OCI-M2 (cell line): ENCODE data around the gene PACSIN2.

Source experiments
- DNase-seq: peaks from one replicate; lab custom pipeline; 2025; ENCODE audit not compliant: unreplicated experiment; lab: John Stamatoyannopoulos, UW

The PACSIN2 gene

DNA sequence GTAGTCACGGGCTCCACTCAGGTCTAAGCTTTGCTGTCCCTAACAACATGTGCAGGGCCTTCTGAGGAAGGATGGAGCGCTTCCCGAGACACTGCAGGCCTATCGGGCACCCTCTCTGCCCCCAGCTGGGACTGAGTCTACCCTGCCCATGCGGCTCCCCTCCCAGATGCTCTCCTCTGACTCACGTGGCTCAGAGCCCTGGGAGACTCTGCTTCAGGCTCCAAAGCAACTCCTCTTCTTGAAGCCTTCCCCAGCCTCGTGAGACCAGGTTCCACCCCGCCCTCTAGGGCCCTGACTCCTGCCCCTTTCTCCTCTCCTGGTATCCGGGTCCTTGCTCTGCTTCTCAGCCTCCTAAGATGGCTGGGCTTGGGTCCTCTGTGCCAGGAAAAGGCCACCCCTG is 129.5 kb downstream of the PACSIN2 start:
- DNase-seq, result no peak

DNA sequence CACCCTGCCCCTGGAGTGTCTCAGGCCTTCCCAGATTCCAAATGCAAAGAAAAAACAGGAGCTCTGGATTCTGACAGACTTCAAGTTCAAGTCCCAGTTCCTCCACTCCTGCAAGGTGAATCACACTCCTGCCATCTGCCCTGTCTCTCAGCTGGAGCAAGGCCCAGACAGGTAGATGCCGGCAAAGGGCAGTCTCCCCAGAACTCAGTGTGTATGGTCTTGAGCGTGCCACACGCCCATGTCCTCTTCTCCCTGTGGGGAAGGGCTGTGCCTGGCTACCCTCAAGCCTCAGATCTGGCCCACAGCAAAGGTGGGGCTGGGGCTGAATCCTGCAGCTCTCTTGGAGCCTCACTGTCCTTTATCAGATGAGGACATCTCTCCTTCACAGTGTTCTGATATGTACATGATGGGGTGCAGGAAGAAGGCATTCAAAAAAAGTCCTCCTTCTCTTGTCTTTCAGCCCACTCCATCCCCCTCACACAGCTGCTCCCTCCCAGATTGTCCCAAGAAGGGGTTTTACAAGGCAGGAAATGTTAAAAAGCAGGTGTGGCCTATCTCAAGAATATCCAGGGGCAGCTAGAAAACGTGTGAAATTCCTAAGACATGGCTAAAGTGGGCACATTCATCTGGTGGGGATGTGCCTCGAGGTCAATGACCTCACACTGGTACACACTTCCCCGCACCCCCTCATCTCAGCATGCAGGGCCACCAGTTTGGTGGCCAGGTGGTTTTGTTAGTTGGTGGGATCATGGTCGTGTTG is 130.2 kb downstream of the PACSIN2 start:
- no peak for DNase-seq

DNA sequence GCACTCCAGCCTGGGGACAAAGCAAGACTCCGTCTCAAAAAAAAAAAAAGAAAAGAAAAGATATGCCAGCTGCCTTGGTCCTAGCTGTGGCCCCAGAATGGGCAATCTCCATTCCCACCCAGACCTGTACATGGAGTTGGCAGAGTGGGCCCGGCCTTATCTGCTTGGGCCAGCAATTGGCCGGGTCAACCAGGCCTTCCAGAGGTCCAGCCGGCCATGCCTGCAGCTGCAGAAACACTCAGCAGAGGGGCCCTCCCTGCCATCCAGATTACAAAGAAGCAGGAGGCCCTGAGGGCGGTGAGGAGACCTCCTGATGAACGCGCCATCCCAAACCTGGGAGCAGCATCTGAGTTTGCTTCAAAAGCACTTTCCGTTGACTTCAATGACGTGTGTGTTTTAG is 131.0 kb downstream of the PACSIN2 start:
- no peak for DNase-seq

DNA sequence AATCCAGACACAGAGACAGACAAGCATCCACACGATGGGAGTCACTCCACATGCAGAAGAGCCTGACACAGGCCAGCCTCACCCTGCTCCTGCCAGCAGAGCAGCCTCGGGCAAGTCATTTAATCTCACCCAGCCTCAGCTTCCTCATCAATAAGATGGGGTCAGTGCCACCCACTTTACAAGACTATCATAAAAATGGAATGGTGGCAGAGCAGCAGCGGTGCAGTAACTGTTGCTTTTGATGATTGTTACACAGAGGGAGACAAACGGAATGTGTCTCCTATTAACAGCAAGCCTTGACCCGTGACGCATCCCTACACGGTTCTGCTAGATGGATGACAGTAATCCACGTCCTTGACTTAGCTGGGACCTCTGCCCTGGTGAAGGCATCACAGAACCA is 131.8 kb downstream of the PACSIN2 start:
- no peak for DNase-seq

DNA sequence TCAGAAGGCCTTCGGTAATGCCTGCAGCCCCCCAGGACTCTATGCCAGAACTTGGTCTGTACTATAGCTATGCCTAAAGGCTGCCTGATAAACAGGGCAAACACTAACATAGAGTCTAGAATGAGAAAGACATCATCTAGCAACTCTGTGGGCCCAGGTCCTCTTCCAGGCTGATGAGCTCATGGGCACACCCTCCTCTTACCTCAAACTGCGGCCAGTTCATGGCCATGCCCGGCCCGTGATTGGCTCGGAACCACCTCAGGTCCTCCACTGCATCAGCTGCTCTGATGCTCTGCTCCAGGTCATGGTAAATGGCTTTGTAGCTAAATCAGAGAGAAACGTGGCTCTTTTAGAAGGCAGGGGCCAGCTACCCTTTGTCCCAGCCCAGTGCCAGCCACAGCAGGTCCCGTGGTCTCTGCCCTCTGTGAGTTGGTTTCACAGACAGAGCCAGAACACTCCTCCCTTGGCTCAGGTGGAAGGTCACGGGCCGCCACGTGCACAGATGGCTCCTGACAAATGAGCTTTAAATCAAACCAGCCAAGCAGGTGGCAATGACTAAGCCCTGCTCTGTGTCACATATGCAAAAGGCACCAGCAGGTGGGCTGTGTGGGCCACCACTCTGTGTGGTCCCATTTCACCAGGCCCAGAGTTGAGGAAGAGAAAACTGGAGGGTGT is 132.8 kb downstream of the PACSIN2 start:
- DNase-seq, result no peak

DNA sequence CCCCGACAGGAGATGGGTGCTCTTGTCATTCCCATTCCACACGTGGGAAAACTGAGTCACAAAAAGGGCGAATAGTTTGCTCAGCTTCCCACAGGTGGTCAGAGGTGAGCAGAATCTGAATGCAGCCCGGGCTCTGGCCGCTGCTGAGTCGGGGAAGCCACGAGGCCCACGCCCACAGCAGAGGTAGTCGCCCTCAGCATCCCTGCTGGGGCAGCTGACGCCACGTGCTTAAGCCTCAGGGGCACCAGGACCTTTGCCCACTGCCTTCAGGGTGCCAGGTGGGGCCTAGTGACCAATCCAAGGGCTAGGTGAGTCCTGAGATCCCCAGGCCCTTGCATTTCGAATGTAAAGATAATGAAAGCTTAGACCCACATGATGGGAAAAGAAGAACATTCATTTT is 133.7 kb downstream of the PACSIN2 start:
- DNase-seq, result no peak

DNA sequence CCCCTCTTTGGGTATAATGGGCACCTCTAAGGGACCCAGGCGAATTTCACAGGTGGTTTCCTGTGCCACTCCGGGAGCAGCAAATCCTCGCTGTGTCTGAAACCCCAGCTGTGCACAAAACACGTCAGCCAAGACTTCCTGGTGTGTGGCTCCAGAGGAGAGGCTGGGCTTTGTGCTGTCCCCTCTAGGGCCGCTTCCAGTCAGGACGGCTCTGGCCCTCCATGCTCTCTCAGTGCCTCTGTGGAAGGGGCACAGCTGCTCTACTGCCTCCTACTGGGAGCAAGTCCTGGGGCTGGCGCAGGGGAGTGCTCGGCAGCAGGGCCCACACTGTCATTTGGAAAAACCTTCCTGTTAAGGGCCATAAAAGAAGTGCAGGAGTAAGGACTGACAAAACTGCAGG is 134.1 kb downstream of the PACSIN2 start:
- DNase-seq, result no peak

DNA sequence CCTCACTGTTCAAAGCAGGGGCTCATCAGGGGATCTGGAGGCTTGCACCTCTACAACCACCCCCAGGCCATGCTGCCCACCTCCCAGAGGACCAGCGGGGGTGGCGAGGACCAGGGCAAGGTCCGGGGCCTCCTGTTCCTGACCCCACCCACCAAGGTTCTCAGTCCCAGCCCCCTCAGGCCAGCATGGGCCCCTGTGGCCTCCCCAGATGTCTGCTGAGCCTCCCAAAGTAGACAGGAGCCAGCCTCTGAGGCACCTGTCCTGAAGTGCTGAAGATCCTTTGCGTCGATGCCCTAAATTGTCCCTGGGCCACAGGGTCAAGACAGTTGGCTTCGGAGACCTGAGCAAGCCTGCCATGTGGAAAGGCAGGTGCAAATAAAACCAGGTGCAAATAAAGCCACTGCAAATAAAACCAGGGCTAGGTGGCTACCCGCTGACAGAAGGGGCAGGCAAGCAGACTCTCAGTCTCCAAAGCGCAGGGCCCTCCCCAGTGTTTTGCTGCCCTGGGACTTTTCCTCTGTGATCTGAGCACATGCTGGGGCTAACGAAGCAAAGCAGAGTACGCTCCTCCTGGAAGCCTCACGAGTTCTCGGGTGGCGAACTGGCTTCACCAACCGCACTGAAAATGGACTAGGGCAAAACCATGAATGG is 135.5 kb downstream of the PACSIN2 start:
- no peak for DNase-seq

DNA sequence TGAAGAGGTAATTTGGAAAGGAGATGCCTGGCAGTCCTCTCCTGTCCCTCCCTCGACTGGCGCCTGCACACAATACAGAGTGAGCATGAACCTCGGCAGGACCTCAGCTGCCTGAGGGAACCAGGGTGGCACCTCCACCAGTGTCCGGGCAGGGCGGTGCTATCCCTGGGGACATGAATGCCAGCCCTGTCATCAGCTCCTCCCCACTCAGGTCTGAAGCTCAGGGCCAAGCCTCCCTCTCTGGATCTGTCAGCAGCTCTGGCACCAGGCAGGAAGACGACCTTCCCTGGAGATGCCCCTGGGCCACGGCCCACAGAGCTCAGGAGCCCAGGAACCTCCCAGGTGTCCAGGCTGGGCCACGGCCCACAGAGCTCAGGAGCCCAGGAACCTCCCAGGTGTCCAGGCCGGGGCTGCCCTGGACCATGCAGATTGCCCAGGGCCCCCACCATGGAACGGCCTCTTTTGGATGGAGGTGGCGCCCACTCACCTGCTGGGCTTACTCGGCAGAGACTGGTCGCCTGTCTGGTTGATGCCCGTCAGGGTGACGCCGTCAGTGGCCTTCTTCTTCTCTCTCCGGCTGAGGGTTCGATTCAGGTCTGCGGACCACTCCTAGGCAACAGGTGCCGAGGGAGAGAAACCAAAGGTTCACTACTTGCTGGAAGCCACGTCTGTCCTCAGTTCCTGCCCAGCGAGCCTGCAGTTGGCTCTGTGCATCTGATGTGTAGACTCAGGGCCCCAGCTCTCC is 136.2 kb downstream of the PACSIN2 start:
- DNase-seq, result no peak

DNA sequence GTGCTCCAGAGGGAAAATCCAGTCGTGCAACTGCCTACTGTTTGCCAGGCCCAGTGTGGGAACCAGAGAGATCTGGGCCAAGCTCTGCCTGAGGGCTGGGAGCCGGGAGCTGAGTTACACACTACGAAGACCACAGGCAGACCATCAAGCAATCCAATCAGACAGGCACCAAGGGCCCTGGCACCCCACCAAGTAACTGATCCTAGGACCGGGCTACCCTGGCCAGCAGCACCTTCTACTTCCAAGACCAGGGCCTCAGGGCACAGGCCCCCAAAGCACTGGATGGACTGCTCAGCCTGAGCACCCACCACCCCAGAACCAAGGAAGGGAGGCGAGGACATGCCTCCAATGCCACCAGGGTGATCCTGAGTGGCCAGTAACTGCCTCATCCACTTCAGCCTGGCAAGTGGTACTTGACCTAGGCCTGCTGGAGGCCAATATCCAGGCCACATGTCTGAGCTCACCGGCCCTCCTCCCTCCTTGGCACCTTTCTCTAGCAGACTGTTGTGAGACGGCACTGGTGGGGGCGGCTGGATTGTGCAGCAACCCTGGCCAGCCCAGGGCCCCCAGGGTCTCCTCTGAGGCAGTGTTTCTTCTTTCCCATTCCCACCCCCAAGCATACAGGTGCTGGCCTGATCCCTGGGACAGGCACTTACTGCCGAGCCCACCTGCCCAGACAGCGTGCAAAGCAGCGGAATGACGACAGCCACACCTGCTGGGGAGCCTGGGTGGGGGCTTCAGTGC is 137.2 kb downstream of the PACSIN2 start:
- DNase-seq, result no peak

DNA sequence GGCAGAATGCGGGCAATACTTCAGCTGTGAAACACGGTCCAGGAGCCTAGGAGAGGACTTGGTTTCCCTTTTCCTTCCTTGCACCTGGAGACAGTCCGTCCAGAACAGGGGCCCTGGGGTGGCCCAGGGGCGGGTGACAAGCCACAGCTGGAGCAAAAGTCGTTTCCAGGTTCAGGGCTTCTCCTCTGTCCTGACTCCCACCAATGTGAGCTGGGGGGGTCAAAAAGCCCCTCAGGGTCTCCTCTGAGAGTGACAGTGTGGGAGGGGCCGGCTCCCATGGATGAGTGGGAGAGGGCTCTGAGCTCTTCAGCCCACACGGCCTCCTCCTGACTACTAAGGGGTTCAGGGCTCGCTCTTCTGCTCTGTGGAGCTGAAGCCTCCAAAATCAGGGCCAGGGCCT is 137.8 kb downstream of the PACSIN2 start:
- DNase-seq, result no peak

DNA sequence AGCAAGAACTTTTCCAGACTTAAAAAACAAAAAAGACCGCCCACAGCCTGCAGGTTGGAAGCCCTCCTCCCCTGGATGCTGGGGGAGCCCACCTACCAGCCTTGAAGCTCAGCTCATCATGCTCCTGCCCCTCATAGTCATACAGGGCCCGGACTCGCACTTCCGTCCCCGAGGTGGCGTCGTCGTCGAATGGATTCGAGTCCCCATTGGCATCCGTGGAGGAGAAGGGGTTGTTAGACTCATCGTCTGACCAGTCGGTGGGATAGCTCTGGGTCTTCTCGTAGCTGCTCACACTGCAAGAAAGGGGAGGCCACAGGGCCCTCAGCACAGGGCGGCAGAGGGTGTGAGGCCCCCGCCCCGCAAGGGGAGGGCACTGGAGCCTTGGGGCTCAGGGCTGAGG is 138.9 kb downstream of the PACSIN2 start:
- DNase-seq, result no peak

DNA sequence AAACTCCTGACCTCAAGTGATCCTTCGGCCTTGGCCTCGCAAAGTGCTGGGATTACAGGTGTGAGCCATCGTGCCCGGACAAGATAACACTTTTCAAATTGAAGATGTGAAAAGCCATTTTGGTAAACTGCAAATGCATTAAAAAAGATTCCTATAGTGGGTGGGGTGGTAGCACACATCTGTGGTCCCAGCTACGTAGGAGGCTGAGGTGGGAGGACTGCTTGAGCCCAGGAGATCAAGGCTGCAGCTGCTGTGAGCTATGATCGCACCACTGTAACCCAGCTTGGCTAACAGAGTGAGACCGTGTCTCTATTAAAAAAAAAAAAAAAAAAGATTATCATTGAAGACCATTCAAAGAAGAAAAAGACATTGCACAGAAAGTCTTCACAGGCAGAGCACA is 140.9 kb downstream of the PACSIN2 start:
- DNase-seq, result no peak

DNA sequence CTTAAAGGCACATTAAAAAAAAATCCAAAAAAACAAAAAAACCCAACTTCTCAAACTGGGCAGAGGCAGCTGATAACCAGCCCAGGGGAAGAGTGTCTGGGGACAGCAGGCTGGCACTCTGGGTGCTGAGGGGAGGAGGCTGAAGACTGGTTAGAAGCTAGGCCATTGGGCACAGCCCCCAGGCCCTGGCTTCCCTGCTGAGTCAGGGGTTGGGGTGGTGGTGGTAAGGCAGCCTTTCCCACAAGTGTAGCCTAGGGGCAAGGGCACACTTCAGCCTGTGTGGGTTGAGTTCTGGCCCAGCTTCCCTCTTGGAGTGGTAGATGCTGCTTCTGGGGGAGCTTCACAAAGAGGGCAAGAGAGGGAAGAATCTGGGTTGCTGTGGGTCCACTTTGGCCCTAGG is 141.6 kb downstream of the PACSIN2 start:
- no peak for DNase-seq

DNA sequence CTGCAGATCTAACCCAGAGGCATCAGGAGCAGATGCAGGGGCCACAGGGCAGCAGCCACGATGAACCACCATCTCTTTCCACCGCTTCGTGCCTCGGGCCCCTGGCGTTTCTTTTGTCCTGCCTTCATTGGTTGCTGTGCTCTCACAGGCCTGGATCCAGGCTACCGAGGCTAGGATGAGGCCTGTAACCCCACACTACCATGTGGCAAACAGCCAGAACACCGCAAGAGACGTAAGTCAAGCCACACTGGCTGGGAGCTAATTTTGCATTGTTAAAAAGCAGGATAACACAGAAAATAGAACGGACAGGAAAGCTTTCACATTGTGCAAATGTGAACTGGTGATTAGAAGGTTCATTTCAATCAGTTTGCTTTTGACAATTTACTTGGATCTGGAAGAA is 142.1 kb downstream of the PACSIN2 start:
- no peak for DNase-seq

DNA sequence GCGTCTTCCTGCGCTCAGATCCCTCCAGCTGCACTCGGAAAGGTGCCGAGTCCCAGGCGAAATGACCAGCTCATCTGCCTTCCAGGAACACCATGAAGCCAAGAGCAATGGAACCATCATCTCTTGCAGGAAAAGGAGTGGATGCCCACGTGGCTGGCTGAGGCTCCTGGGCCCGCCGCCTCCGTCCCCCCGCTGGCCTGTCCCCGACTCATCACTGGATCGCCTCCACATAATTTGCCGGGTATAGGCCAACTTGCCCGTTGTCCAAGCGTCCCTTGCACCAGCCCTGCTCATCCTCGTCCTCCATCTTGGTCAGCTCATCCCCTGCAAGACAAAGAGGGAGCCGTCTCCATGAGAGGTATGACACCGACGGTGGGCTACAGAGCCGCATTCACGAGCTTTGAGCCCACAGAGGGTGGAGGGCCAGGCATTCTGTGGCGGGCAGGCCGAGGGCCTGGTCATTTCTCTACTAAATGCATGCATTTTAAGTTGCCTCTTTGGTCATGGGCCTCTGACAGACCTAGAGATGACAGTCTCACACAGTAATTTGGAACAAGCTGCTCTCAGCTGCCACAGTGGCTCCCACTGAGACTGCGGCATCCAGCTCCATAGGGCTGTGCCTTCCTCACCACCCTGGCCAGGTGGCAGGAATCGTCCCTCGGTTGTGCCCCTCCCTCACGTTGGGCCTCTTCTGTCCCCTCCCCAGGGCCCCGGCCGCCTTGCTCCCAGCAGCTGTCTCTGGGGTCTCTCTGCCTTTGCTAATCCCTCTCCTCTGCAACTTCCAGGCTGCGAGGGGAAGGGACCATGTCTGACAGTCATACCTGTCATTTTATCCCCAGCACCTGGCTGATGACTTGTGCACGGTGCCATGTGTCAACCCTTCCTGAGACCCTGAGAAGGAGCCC is 143.6 kb downstream of the PACSIN2 start:
- no peak for DNase-seq

DNA sequence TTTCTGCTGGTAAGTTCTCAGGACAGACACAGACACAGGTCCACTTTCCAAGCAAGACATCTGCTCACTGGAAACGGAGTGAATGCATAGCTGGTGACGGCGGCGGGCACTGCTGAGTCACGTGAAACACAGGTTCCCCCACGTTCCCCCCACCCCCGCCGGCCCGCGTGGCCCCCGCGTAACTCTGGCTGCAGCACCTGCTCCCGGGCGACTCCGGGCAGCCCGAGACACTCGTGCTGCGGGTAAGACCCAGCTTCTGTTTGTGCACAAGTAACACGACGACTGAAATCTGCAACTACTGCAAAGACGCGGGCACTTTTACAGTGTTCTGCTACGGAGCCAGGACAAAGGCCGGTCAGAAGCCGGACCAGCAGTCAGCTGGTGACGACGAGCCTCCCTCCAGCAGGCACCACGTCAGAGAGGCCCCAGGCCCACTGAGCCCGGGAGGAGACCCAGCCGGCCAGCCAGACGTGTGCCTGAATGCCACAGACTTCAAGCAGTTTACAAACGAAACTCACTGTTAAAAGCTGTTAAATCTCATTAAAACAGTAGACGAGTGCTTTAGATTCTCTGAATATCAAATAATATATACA is 145.0 kb downstream of the PACSIN2 start:
- DNase-seq, result no peak

DNA sequence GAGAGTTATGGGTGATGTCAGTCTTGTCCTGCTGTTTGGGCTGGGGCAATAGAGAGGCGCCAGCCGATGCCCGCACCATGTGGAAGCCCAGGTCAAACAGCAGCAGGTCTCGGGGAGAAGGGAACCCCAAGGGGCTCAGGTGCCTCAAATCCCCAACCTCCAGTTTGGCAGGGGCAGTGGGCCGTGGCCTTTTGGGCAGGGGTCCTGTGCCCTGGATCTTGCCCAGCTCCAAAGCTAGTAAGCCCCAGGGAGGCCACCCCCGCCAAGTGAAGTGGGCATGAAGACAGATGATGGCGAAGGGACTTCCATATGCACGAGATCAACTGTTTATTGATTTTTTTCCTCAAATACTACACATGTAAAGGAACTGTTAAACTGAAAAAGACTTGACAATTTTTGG is 145.5 kb downstream of the PACSIN2 start:
- DNase-seq, result no peak

DNA sequence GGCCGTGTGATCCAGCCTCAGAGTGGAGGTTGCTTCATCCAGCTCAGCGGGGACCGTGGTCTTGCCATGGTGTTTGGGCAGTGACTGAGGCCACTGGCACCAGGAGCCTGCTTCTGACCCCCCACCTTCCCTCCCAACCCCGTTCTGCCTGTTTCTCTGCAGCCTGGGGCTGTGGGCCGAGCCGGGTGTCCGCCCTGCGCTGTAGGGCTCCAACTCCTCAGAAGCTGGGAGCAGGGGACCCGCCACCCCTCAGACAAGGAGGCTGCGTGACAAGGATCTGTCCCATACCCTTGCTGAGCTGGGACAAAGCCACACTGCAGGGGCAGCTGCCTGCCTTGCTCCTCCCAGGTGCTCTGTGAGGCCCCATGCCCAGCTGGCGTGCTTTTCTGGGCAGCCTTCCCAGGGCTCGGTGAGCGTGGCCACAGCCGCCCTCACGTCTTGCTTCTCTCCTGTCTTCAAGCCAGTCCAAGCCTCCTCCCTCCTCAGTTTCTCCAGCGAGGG is 146.1 kb downstream of the PACSIN2 start:
- no peak for DNase-seq
